Activated CD8-positive, alpha-beta memory T cell treated with anti-CD3 and anti-CD28 coated beads, Interleukin-2, amount 10 ng/mL, durations not matched to agents 7 days and 5 days (primary cell): ENCODE results near the gene TMEM143. TPM values are rescaled to one million over a fixed set of nuclear protein-coding genes. Genes with fewer than 3 reads are reported as not detected.

Experiments
- ATAC-seq: fragments of 150-1000 bp; cut with Tn5 transposase; one replicate; pipeline ENCODE4 v1.10.0; 2021; ENCODE audit warnings: moderate library complexity
- CTCF ChIA-PET: fragments of 350-600 bp; sonication (Branson Sonifier 250); formaldehyde crosslinking; loops from one replicate; lab custom pipeline; 2021; ENCODE audit warnings: antibody characterized with exemption; lab: Charles Lee
- DNase-seq: peaks from one replicate; pipeline ENCODE4 v3.0.0-alpha.2; 2020
- H3K27ac Mint-ChIP-seq: one replicate; pipeline ENCODE4 v1.8.0; 2021; ENCODE audit warnings: mild to moderate bottlenecking, mixed read lengths
- H3K27me3 Mint-ChIP-seq: one replicate; pipeline ENCODE4 v1.8.0; 2021; ENCODE audit warnings: mixed read lengths
- H3K36me3 Mint-ChIP-seq: one replicate; pipeline ENCODE4 v1.8.0; 2021; ENCODE audit warnings: mild to moderate bottlenecking, mixed read lengths
- H3K4me1 Mint-ChIP-seq: one replicate; pipeline ENCODE4 v1.8.0; 2021; ENCODE audit warnings: mixed read lengths
- H3K4me3 Mint-ChIP-seq: one replicate; pipeline ENCODE4 v1.8.0; 2021; ENCODE audit warnings: mild to moderate bottlenecking, moderate library complexity, mixed read lengths
- H3K9me3 Mint-ChIP-seq: one replicate; pipeline ENCODE4 v1.8.0; 2022; ENCODE audit warnings: low read depth, mixed read lengths
- total RNA-seq, 2 experiments: library from RNA; stranded (reverse); gene quantifications; one replicate each; pipeline ENCODE4 v1.2.3, GENCODE V29; 2021

TMEM143 gene
- total RNA-seq, 2 experiments from 2014 or later: 16.7 to 22.3 TPM

GRCh38 chr19:48287748-48288147 is 76.0 kb downstream of the TMEM143 start:
- peaks cover 10% of the 10 kb centered on the region for H3K4me1 Mint-ChIP-seq
- H3K9me3 Mint-ChIP-seq: peaks cover 8% of the 10 kb centered on the region
- peaks cover 11% of the 10 kb centered on the region for H3K27me3 Mint-ChIP-seq
- CTCF ChIA-PET: interaction anchor here (1.2 to 6.9 kb wide), 2 partner anchors 20 to 27 kb away, joined by 3 to 41 read pairs; no protein-coding TSS in a partner anchor
- no peak for ATAC-seq
- no peak for DNase-seq
- H3K36me3 Mint-ChIP-seq: peaks cover 10% of the 10 kb centered on the region
- H3K27ac Mint-ChIP-seq: no peak overlapping the region
- H3K4me3 Mint-ChIP-seq: no peak overlapping the region

GRCh38 chr19:48284896-48285295 is 78.8 kb downstream of the TMEM143 start:
- H3K4me3 Mint-ChIP-seq: no peak overlapping the region
- CTCF ChIA-PET: no interaction called here
- H3K27ac Mint-ChIP-seq: no peak overlapping the region
- peaks cover 10% of the 10 kb centered on the region for H3K36me3 Mint-ChIP-seq
- H3K27me3 Mint-ChIP-seq: peaks cover 11% of the 10 kb centered on the region
- DNase-seq (no peak), ATAC-seq (no peak)
- H3K9me3 Mint-ChIP-seq: peaks cover 8% of the 10 kb centered on the region
- no peaks in the 10 kb centered on the region for H3K4me1 Mint-ChIP-seq

- no peak overlapping the region for H3K4me3 Mint-ChIP-seq
- no peaks in the 10 kb centered on the region for H3K4me1 Mint-ChIP-seq
- ATAC-seq: no peak
- H3K36me3 Mint-ChIP-seq: peaks cover 10% of the 10 kb centered on the region
- no peak for DNase-seq
- peaks cover 8% of the 10 kb centered on the region for H3K9me3 Mint-ChIP-seq
- CTCF ChIA-PET: interaction anchor here (1.6 kb wide), 1 partner anchor 31 kb away, joined by 3 read pairs; no protein-coding TSS in a partner anchor
- peaks cover 11% of the 10 kb centered on the region for H3K27me3 Mint-ChIP-seq
- no peak overlapping the region for H3K27ac Mint-ChIP-seq
Observed at GRCh38 chr19:48283908-48284307, 79.8 kb downstream of the TMEM143 start.

Other genes with a start within 250 kb of the TMEM143 start
- 100 to 1,000 TPM; 157 to 221 TPM for gene LIG1, start 193.6 kb downstream of the TMEM143 start, total RNA-seq
- 10 to 100 TPM; 12.3 to 13.1 TPM for gene ZSWIM9, start 193.3 kb downstream of the TMEM143 start, total RNA-seq
- gene CARD8, start 108.0 kb downstream of the TMEM143 start, total RNA-seq: 100 to 1,000 TPM; 182 to 219 TPM
- under 1 TPM; 0.26 to 0.68 TPM for gene ZNF114, start 93.9 kb downstream of the TMEM143 start, total RNA-seq
- 100 to 1,000 TPM; 291 to 294 TPM for gene EMP3, start 38.4 kb downstream of the TMEM143 start, total RNA-seq
- not detected for gene SYNGR4, start 427 bp upstream of the TMEM143 start, total RNA-seq
- 10 to 100 TPM; 64.8 to 72.2 TPM for gene KDELR1, start 27.6 kb upstream of the TMEM143 start, total RNA-seq
- under 1 TPM; 0.09 to 0.18 TPM for gene GRIN2D, start 29.7 kb upstream of the TMEM143 start, total RNA-seq
- gene GRWD1, start 82.0 kb upstream of the TMEM143 start, total RNA-seq: 10 to 100 TPM; 37.9 to 58.7 TPM
- 1 to 10 TPM in 1 of 2 experiments, under 1 TPM in 1; 0.85 to 1.5 TPM for gene KCNJ14, start 91.6 kb upstream of the TMEM143 start, total RNA-seq
- 10 to 100 TPM; 42.5 to 47.8 TPM for gene CYTH2, start 105.4 kb upstream of the TMEM143 start, total RNA-seq
- gene LMTK3, start 147.9 kb upstream of the TMEM143 start, total RNA-seq: 1 to 10 TPM; 3.5 to 5.3 TPM
- gene SULT2B1, start 188.2 kb upstream of the TMEM143 start, total RNA-seq: not detected
- not detected for gene SPACA4, start 242.8 kb upstream of the TMEM143 start, total RNA-seq